OCI-LY7 (cell line): ENCODE data around the gene COL4A1. TPM values are rescaled to one million over a fixed set of nuclear protein-coding genes. Genes with fewer than 3 reads are reported as not detected.

Experiments
- BruUV-seq: library from RNA; stranded (reverse); fragments of 400-500 nt; replicated peaks from 2 replicates; lab custom pipeline; 2021; lab: Mats Ljungman, UMichigan
- CTCF ChIA-PET: fragments of 300-600 bp; sonication (Branson Sonifier 250); formaldehyde crosslinking; loops from one replicate; lab custom pipeline; 2022; ENCODE audit warnings: antibody characterized with exemption; ENCODE audit not compliant: unreplicated experiment; lab: Charles Lee
- POLR2A ChIA-PET: fragments of 300-600 bp; sonication (Branson Sonifier 250); formaldehyde crosslinking; loops from one replicate; lab custom pipeline; 2022; ENCODE audit warnings: antibody characterized with exemption; lab: Charles Lee
- DNase-seq: peaks from one replicate; pipeline ENCODE4 v3.0.0-alpha.2; 2015; ENCODE audit warnings: low spot score
- H2AFZ ChIP-seq: fragments of 200-600 bp; sonication (generic), shearing (Covaris generic); 2 replicates; pipeline ENCODE4 v1.6.1; 2014; ENCODE audit warnings: mild to moderate bottlenecking, antibody characterized with exemption, low read length, moderate library complexity
- H3K27ac ChIP-seq: fragments of 200-600 bp; sonication (generic); 2 replicates; pipeline ENCODE4 v1.5.1; 2014; ENCODE audit warnings: mixed run types, low read depth, mild to moderate bottlenecking, moderate library complexity, low read length, inconsistent platforms; ENCODE audit not compliant: poor library complexity, severe bottlenecking
- H3K36me3 ChIP-seq: fragments of 200-600 bp; sonication (generic); 2 replicates; pipeline ENCODE4 v1.6.1; 2014; ENCODE audit warnings: mild to moderate bottlenecking, antibody characterized with exemption, low read length, moderate library complexity, mixed read lengths; ENCODE audit not compliant: insufficient read depth
- H3K4me1 ChIP-seq: fragments of 200-600 bp; sonication (generic); 2 replicates; pipeline ENCODE4 v1.5.1; 2014; ENCODE audit warnings: mild to moderate bottlenecking, low read length; ENCODE audit not compliant: insufficient read depth, poor library complexity, severe bottlenecking
- H3K4me2 ChIP-seq: fragments of 200-600 bp; sonication (generic); 2 replicates; pipeline ENCODE4 v1.6.1; 2014; ENCODE audit warnings: mild to moderate bottlenecking, low read length
- H3K4me3 ChIP-seq: fragments of 200-600 bp; sonication (generic); 2 replicates; pipeline ENCODE4 v1.5.1; 2014; ENCODE audit warnings: mild to moderate bottlenecking, low read depth, low read length; ENCODE audit not compliant: poor library complexity, severe bottlenecking
- H3K79me2 ChIP-seq: fragments of 200-600 bp; sonication (generic); 2 replicates; pipeline ENCODE4 v1.6.1; 2016; ENCODE audit warnings: low read depth, mild to moderate bottlenecking, low read length, moderate library complexity, mixed read lengths; ENCODE audit not compliant: insufficient read depth
- H3K9me2 ChIP-seq: fragments of 200-600 bp; sonication (generic); 2 replicates; pipeline ENCODE4 v1.6.1; 2016; ENCODE audit warnings: mild to moderate bottlenecking, low read length, mixed read lengths; ENCODE audit not compliant: insufficient read depth
- H3K9me3 ChIP-seq: fragments of 200-600 bp; sonication (generic); 2 replicates; pipeline ENCODE4 v1.6.1; 2014; ENCODE audit warnings: mild to moderate bottlenecking, mixed run types, low read length, mixed read lengths
- H4K20me1 ChIP-seq: fragments of 200-600 bp; sonication (generic); 2 replicates; pipeline ENCODE4 v1.6.1; 2014; ENCODE audit warnings: mild to moderate bottlenecking, antibody characterized with exemption, low read length, moderate library complexity, mixed read lengths; ENCODE audit not compliant: insufficient read depth
- EZH2phosphoT487 ChIP-seq: fragments of 200-600 bp; sonication (generic); IDR thresholded peaks from 2 replicates; pipeline ENCODE4 v1.6.1; 2018; ENCODE audit warnings: low read depth, borderline replicate concordance, mild to moderate bottlenecking, mixed run types, antibody characterized with exemption, low read length, moderate library complexity, mixed read lengths
- intact Hi-C: fragments of 100-400 bp; cut with micrococcal nuclease; formaldehyde crosslinking; loops from one replicate; pipeline ENCODE4 v1.10.0; 2022; ENCODE audit not compliant: unreplicated experiment
- total RNA-seq, 2 experiments: library from RNA; depleted of rRNA in 1 of 2; stranded (reverse); fragments of >200 nt in 1 of 2; shearing (Covaris generic) in 1 of 2; gene quantifications; 2 replicates each; pipeline ENCODE4 v1.2.3, GENCODE V29; 2014 to 2022
- TF ChIP-seq, protein P1 (sequence below): fragments of 200-600 bp; sonication (generic); conservative IDR thresholded peaks from 2 replicates; pipeline ENCODE4 v1.5.1; 2014; ENCODE audit warnings: mild to moderate bottlenecking, antibody characterized with exemption, low read length, moderate library complexity, mixed read lengths

COL4A1 gene
- total RNA-seq, 2 experiments from 2014 or later, result 0.06 TPM; not detected in 1

DNA sequence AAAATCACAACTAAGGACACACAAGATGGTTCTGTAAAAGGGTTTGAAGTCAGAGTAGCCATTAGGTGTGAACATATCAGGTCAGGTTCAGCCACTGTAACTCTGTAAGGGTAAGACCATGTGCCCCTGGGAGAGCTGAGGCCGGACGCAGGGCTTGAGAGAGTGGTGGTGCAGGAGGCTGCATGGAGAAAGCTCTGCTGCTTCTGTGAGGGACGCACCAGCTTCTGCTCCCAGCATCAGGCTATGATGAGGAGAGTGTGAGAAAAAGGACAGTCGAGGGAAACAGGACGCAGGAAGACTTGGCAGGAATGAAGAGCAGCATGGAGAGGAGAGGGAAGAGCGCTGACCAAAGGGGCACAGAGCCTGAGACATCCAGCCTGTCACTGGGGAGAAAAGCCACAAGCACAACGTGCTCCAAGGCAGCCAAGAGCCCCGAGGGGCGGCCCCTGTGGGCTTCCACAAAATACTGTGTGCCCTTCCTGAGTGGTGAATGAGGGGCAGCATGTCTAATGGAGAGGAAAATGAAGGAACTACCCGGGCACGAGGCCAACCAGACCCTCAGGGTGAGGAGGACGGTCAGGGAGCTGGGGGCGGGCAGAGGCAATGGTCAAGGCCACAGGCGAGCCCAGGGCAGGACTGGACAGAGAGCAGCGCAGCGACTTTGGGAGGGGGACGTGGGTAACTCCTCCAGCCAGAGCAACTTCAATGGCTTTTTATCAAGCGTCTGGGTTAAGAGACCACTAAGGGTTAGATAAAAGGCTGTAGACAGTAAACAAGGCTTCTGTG, 107.7 kb downstream of the COL4A1 start:
- Histone ChIP-seq H3K4me2 (no peak overlapping the region), H3K9me2 (no peaks in the 10 kb centered on the region), H3K27ac (no peak overlapping the region), H3K9me3 (no peaks in the 10 kb centered on the region), H3K36me3 (no peaks in the 10 kb centered on the region), H2AFZ (no peak overlapping the region), H3K4me3 (no peak overlapping the region), H4K20me1 (no peaks in the 10 kb centered on the region), H3K79me2 (no peaks in the 10 kb centered on the region), H3K4me1 (no peaks in the 10 kb centered on the region)
- no peak for DNase-seq
- BruUV-seq, result no TSS peak
- POLR2A ChIA-PET, result no interaction called here
- no peak for TF ChIP-seq EZH2phosphoT487
- TF ChIP-seq, protein P1, sequence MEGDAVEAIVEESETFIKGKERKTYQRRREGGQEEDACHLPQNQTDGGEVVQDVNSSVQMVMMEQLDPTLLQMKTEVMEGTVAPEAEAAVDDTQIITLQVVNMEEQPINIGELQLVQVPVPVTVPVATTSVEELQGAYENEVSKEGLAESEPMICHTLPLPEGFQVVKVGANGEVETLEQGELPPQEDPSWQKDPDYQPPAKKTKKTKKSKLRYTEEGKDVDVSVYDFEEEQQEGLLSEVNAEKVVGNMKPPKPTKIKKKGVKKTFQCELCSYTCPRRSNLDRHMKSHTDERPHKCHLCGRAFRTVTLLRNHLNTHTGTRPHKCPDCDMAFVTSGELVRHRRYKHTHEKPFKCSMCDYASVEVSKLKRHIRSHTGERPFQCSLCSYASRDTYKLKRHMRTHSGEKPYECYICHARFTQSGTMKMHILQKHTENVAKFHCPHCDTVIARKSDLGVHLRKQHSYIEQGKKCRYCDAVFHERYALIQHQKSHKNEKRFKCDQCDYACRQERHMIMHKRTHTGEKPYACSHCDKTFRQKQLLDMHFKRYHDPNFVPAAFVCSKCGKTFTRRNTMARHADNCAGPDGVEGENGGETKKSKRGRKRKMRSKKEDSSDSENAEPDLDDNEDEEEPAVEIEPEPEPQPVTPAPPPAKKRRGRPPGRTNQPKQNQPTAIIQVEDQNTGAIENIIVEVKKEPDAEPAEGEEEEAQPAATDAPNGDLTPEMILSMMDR, result no peak
- CTCF ChIA-PET, result no interaction called here
- intact Hi-C loops, result no loop called here

DNA sequence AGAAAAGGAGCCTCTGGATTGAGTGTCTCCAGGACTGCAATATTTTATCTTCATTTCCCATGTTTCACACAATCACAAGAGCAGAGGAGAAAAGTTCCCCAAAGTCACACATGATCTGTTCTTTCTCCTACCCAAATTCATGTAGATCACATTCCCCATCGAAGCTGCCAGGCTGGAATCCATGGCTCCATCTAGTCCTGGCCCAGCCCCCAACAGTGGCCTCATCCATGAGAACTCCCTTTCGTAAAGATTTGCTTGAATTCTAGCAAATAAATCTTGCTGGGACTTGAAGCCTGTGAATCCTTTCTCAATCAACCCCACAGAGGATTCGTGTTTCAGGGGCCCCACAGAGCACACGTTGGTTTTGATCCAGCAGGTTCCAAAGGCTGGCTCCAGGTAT, 109.5 kb downstream of the COL4A1 start:
- no peaks in the 10 kb centered on the region for H3K9me3 ChIP-seq
- H3K4me3 ChIP-seq, result no peak overlapping the region
- intact Hi-C loops, result no loop called here
- no TSS peak for BruUV-seq
- no peak overlapping the region for H3K4me2 ChIP-seq
- ChIA-PET CTCF (no interaction called here), POLR2A (no interaction called here)
- DNase-seq, result no peak
- H3K79me2 ChIP-seq, result no peaks in the 10 kb centered on the region
- no peak overlapping the region for H2AFZ ChIP-seq
- no peak for TF ChIP-seq EZH2phosphoT487
- TF ChIP-seq, protein P1, result no peak
- H3K4me1 ChIP-seq, result no peaks in the 10 kb centered on the region
- H3K27ac ChIP-seq, result no peak overlapping the region
- no peaks in the 10 kb centered on the region for H3K36me3 ChIP-seq
- no peaks in the 10 kb centered on the region for H3K9me2 ChIP-seq
- H4K20me1 ChIP-seq, result no peaks in the 10 kb centered on the region

DNA sequence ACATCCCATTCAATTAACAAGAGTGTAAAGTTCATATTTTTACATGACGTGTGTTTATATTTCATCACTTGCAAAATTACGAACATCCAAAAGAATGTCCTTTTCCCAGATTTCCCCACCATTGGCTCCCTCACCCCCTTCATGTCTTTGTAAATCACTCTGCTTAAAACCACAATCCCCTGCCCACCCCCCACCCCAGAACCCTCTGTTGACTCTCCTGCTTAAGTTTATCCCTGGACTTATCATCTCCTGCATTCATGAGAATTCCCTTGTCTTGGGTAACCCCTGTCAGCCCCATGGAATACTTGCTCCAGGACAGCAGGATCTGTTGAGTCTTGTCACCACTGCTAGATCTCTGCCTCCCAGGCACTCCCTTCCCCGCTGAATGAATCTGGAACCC, 109.9 kb downstream of the COL4A1 start:
- Histone ChIP-seq H3K79me2 (no peaks in the 10 kb centered on the region), H3K4me3 (no peak overlapping the region), H3K9me3 (no peaks in the 10 kb centered on the region), H3K4me1 (no peaks in the 10 kb centered on the region), H2AFZ (no peak overlapping the region), H4K20me1 (no peaks in the 10 kb centered on the region), H3K9me2 (no peaks in the 10 kb centered on the region), H3K27ac (no peak overlapping the region), H3K4me2 (no peak overlapping the region), H3K36me3 (no peaks in the 10 kb centered on the region)
- ChIA-PET POLR2A (no interaction called here), CTCF (no interaction called here)
- no TSS peak for BruUV-seq
- intact Hi-C loops, result no loop called here
- TF ChIP-seq, protein P1, result no peak
- no peak for TF ChIP-seq EZH2phosphoT487
- DNase-seq, result no peak
